ENCODE data around the gene DVL1. TPM values are rescaled to one million over a fixed set of nuclear protein-coding genes. Genes with fewer than 3 reads are reported as not detected.

Gene DVL1
- total and polyA plus RNA-seq, 2 of the 13 experiments (the other 11 are each of a cell fraction or from before 2014, with no cell fraction given), result 30.8 to 60.4 TPM

DNA sequence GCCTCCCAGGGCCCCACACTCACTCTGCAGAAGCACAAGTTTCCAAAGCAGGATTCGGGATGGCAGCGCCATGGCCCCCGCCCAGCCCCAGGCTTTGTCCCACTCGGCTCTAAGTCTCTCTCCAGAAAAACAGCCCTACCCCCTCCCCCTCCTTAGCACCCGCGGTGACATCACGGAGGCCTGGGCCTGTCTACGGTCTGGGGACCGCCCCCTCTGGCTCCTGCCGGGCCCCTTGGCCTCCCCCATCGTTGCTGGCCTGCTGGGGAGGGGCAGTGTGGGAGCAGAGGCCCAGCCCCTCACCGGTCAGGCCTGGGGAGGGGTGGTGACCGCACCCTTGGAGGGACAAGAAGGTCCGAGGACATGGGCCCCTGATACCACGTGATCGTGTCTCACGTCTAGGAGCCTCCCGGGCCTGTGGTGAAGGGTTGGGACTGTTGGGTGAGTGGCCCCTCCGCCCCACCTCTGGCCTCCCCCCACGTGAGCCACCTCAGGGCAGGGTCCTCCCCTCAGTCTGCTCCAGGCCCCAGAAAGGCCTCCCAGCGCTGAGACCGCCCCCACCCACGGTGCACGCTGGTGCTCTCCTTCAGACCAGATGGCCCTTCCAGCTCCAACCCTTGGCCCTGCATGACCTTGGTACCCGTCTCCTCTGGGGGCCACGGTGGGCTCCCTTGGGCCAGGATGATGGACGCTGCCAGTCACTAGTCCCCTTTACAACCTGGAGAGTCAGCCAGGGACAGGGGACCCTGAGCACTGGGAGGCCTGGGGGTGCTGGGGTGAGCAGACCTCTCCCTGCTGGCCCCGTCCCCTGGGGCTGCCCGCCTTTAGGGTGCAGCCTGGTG lies 9.4 kb upstream of the DVL1 start, which contains the start of gene MXRA8 (continued):
- TF ChIP-seq ZNF7 (CRISPR knock-in tag; IDR thresholded peaks at IDR 0.05), result no peak
- TF ChIP-seq KDM2A (CRISPR knock-in tag; IDR thresholded peaks at IDR 0.05; ENCODE audit: borderline replicate concordance, low read depth), result no peak
- peak; percentile 51 for TF ChIP-seq MYC (CRISPR knock-in tag; IDR thresholded peaks at IDR 0.05; ENCODE audit: borderline replicate concordance)
- TF ChIP-seq NCOA2 (CRISPR knock-in tag; IDR thresholded peaks at IDR 0.05), result peak; percentile 10; the same call in 1 of the 2 replicates
- TF ChIP-seq ARNT (IDR thresholded peaks at IDR 0.05), result no peak
- TF ChIP-seq NR2F2 (IDR thresholded peaks at IDR 0.05; ENCODE audit: borderline replicate concordance, low read depth), result peak; percentile 22; the same call in 1 of the 2 replicates
- TF ChIP-seq, protein P1, sequence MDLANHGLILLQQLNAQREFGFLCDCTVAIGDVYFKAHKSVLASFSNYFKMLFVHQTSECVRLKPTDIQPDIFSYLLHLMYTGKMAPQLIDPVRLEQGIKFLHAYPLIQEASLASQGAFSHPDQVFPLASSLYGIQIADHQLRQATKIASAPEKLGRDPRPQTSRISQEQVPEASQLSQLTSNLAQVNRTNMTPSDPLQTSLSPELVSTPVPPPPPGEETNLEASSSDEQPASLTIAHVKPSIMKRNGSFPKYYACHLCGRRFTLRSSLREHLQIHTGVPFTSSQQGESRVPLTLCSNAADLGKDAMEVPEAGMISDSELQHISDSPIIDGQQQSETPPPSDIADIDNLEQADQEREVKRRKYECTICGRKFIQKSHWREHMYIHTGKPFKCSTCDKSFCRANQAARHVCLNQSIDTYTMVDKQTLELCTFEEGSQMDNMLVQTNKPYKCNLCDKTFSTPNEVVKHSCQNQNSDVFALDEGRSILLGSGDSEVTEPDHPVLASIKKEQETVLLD (CRISPR knock-in tag; IDR thresholded peaks at IDR 0.05; ENCODE audit: low read depth), result no peak
- no peak for TF ChIP-seq SNAI1 (CRISPR knock-in tag; IDR thresholded peaks at IDR 0.05; ENCODE audit: borderline replicate concordance)
- peak; percentile 29; the same call in 1 of the 2 replicates for TF ChIP-seq KDM4B (CRISPR knock-in tag; IDR thresholded peaks at IDR 0.05)
- no peak for TF ChIP-seq MAFF (IDR thresholded peaks at IDR 0.05; ENCODE audit: low read depth, low read length)
- TF ChIP-seq ZSCAN31 (CRISPR knock-in tag; IDR thresholded peaks at IDR 0.05; ENCODE audit: low read depth), result no peak
- no peak for TF ChIP-seq ZNF451 (CRISPR knock-in tag; IDR thresholded peaks at IDR 0.05)
- peak; percentile 92 for TF ChIP-seq ZNF777 (CRISPR knock-in tag; IDR thresholded peaks at IDR 0.05)
- no peak for TF ChIP-seq ZNF557 (CRISPR knock-in tag; IDR thresholded peaks at IDR 0.05)
- TF ChIP-seq, protein P2, sequence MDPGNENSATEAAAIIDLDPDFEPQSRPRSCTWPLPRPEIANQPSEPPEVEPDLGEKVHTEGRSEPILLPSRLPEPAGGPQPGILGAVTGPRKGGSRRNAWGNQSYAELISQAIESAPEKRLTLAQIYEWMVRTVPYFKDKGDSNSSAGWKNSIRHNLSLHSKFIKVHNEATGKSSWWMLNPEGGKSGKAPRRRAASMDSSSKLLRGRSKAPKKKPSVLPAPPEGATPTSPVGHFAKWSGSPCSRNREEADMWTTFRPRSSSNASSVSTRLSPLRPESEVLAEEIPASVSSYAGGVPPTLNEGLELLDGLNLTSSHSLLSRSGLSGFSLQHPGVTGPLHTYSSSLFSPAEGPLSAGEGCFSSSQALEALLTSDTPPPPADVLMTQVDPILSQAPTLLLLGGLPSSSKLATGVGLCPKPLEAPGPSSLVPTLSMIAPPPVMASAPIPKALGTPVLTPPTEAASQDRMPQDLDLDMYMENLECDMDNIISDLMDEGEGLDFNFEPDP (CRISPR knock-in tag; conservative IDR thresholded peaks at IDR 0.05), result no peak
- TF ChIP-seq RERE (CRISPR knock-in tag; IDR thresholded peaks at IDR 0.05; ENCODE audit: low read depth), result no peak
- peak; percentile 68; the same call in 1 of the 2 replicates for TF ChIP-seq DMAP1 (CRISPR knock-in tag; IDR thresholded peaks at IDR 0.05)
- peak; percentile 58 for TF ChIP-seq MED8 (CRISPR knock-in tag; IDR thresholded peaks at IDR 0.05; ENCODE audit: insufficient replicate concordance)
- no peak for TF ChIP-seq ZNF446 (CRISPR knock-in tag; IDR thresholded peaks at IDR 0.05)
- no peak for TF ChIP-seq ZNF570 (CRISPR knock-in tag; IDR thresholded peaks at IDR 0.05; ENCODE audit: borderline replicate concordance)
- TF ChIP-seq IKZF5 (CRISPR knock-in tag; IDR thresholded peaks at IDR 0.05), result 0 out of 2 replicates have a peak, but pooled peaks have one; percentile 10
- TF ChIP-seq RFXAP (CRISPR knock-in tag; IDR thresholded peaks at IDR 0.05; ENCODE audit: borderline replicate concordance), result no peak

Data from HepG2 (cell line).